SK-MEL-5 (cell line): ENCODE data around the gene ABHD14A. TPM values are rescaled to one million over a fixed set of nuclear protein-coding genes. Genes with fewer than 3 reads are reported as not detected.
"Not testable (repeated sequence)": the region's sequence is repeated elsewhere in the genome, so short reads cannot be mapped to it uniquely, and the experiment has no call there.

Experiments used
- DNase-seq: peaks from one replicate; pipeline ENCODE4 v3.0.0-alpha.2; 2016; ENCODE audit warnings: low read depth, low spot score
- in situ Hi-C: cut with HindIII; loops from 2 replicates; pipeline ENCODE4 v1.10.0; 2016; ENCODE audit warnings: low sequenced_read_pairs, high pct_unique_total_duplicates, low pct_unique_long_range_greater_than_20kb
- total RNA-seq: library from RNA; depleted of rRNA; stranded (reverse); fragments of >200 nt; shearing (Covaris generic); gene quantifications from 2 replicates; pipeline ENCODE4 v1.2.3, GENCODE V29; 2014

The ABHD14A gene
- total RNA-seq, 1 experiment from 2014 or later, result 46.0 TPM

- in situ Hi-C loops, result no loop called here
- peak; percentile 78 for DNase-seq
These were observed 8.1 kb downstream of the ABHD14A start, which contains the start of gene ACY1 for GRCh38 chr3:51982838-51983577. Gene ACY1 (plus strand): TSS chr3:51983535. CDS start chr3:51984065, 530 bp downstream.

- in situ Hi-C loops, result no loop called here
- no peak for DNase-seq
These were observed 8.9 kb downstream of the ABHD14A start for GRCh38 chr3:51983578-51984268.

- no peak for DNase-seq
- in situ Hi-C loops, result no loop called here
These were observed 9.4 kb downstream of the ABHD14A start for GRCh38 chr3:51984269-51984647.

GRCh38 chr3:51985063-51985462 is 10.2 kb downstream of the ABHD14A start:
- DNase-seq, result no peak
- in situ Hi-C loops, result no loop called here

GRCh38 chr3:51986010-51986947 is 11.4 kb downstream of the ABHD14A start:
- no peak for DNase-seq
- in situ Hi-C loops, result no loop called here

- in situ Hi-C loops, result no loop called here
These were observed 12.7 kb downstream of the ABHD14A start for GRCh38 chr3:51987568-51987967.

GRCh38 chr3:51988286-51989146 is 13.7 kb downstream of the ABHD14A start:
- in situ Hi-C loops, result no loop called here
- no peak for DNase-seq

More at GRCh38 chr3:51987568-51987967, 12.7 kb downstream of the ABHD14A start:
- DNase-seq, result no peak

- in situ Hi-C loops, DNase-seq: not testable (repeated sequence)
These were observed 15.7 kb downstream of the ABHD14A start for GRCh38 chr3:51990501-51990971.

- DNase-seq, result no peak
- in situ Hi-C loops, result no loop called here
These were observed 17.3 kb downstream of the ABHD14A start for GRCh38 chr3:51992017-51992682.

GRCh38 chr3:51993657-51994056 is 18.8 kb downstream of the ABHD14A start:
- in situ Hi-C loops, DNase-seq: not testable (repeated sequence)

GRCh38 chr3:51994530-51994929 is 19.7 kb downstream of the ABHD14A start:
- DNase-seq, result no peak
- in situ Hi-C loops, result no loop called here

GRCh38 chr3:51995346-51996163 is 20.7 kb downstream of the ABHD14A start, which contains the start of gene RPL29:
Gene RPL29 (minus strand): TSS chr3:51995895. CDS start chr3:51995461, 434 bp downstream.
- peak; percentile 96 for DNase-seq
- in situ Hi-C loops, result no loop called here

GRCh38 chr3:51997172-51997571 is 22.3 kb downstream of the ABHD14A start:
- in situ Hi-C loops, result no loop called here
- no peak for DNase-seq

GRCh38 chr3:51997935-51998596 is 23.2 kb downstream of the ABHD14A start:
- in situ Hi-C loops, result no loop called here

GRCh38 chr3:51998774-51999173 is 23.9 kb downstream of the ABHD14A start:
- no peak for DNase-seq
- in situ Hi-C loops, result no loop called here

More at GRCh38 chr3:51997935-51998596, 23.2 kb downstream of the ABHD14A start:
- no peak for DNase-seq
